GM19035 (cell line): ENCODE measurements around the gene APOL1.
"Not testable (repeated sequence)": the region's sequence is repeated elsewhere in the genome, so short reads cannot be mapped to it uniquely, and the experiment has no call there.

Source experiments
- ATAC-seq: cut with Tn5 transposase; IDR thresholded peaks from one replicate; pipeline ENCODE4 v1.9.1; 2021; ENCODE audit not compliant: unreplicated experiment

Gene APOL1

GRCh38 chr22:36290391-36291075 is 37.6 kb downstream of the APOL1 start:
- not testable (repeated sequence) for ATAC-seq

GRCh38 chr22:36291831-36292740 is 39.2 kb downstream of the APOL1 start:
- ATAC-seq: no peak

GRCh38 chr22:36292823-36293530 is 40.0 kb downstream of the APOL1 start:
- ATAC-seq: no peak

GRCh38 chr22:36293606-36294292 is 40.8 kb downstream of the APOL1 start:
- no peak for ATAC-seq

GRCh38 chr22:36294293-36294620 is 41.3 kb downstream of the APOL1 start:
- ATAC-seq: no peak

GRCh38 chr22:36294801-36295200 is 41.9 kb downstream of the APOL1 start:
- ATAC-seq: no peak

- no peak for ATAC-seq
These were observed 42.3 kb downstream of the APOL1 start for GRCh38 chr22:36295247-36295646.

GRCh38 chr22:36296690-36297089 is 43.8 kb downstream of the APOL1 start:
- ATAC-seq: no peak

GRCh38 chr22:36297568-36297967 is 44.6 kb downstream of the APOL1 start:
- ATAC-seq: no peak

- no peak for ATAC-seq
These were observed 45.2 kb downstream of the APOL1 start for GRCh38 chr22:36298118-36298517.

GRCh38 chr22:36298601-36299000 is 45.7 kb downstream of the APOL1 start:
- ATAC-seq: no peak

GRCh38 chr22:36299295-36299694 is 46.4 kb downstream of the APOL1 start:
- ATAC-seq: no peak

GRCh38 chr22:36299911-36300310 is 47.0 kb downstream of the APOL1 start:
- ATAC-seq: no peak

- no peak for ATAC-seq
These were observed 47.7 kb downstream of the APOL1 start for GRCh38 chr22:36300396-36301212.

GRCh38 chr22:36301384-36301828 is 48.5 kb downstream of the APOL1 start:
- ATAC-seq: no peak

- no peak for ATAC-seq
These were observed 48.9 kb downstream of the APOL1 start for GRCh38 chr22:36301851-36302250.

GRCh38 chr22:36302439-36303114 is 49.6 kb downstream of the APOL1 start:
- no peak for ATAC-seq

GRCh38 chr22:36303115-36303467 is 50.2 kb downstream of the APOL1 start:
- ATAC-seq: no peak

GRCh38 chr22:36303874-36304273 is 50.9 kb downstream of the APOL1 start:
- no peak for ATAC-seq

- ATAC-seq: no peak
These were observed 51.5 kb downstream of the APOL1 start for GRCh38 chr22:36304429-36304828.
